Stromal cell of bone marrow (primary cell): ENCODE data around the gene DPH2.

Experiments
- DNase-seq: peaks from one replicate; pipeline ENCODE4 v3.0.0-alpha.2; 2012; ENCODE audit warnings: low read depth

The DPH2 gene

DNA sequence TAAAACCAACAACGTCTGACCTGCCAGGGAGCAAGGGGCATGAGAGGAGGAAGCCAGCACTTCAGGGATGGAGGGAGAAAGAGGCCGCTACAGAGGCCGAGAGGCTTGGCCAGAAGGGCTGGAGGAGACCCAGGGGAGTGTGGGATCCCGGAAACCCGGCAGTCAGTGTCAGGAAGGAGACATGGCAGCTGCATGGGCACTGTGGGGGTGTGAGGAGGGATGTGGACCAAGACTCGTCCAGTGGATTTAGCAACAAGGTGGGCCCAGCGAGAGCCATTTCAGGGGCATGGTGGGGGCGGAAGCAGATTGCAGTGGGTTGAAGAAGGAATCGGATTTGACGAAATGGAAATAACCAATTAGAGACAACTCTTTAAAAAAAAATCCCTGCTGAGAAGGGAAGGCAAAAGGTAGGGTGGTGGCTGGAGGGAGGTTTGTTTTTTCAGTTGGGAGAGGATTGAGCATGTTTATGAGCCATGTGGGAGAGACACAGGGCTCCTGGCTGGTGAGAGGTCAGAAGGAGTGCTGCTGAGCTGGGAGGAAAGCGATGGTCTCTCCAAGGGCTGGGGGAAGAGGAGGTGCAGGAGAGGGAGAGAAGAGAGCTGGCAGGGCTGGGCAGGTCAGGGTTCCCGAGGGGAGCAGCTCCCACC lies 13.6 kb downstream of the DPH2 start:
- DNase-seq: no peak

DNA sequence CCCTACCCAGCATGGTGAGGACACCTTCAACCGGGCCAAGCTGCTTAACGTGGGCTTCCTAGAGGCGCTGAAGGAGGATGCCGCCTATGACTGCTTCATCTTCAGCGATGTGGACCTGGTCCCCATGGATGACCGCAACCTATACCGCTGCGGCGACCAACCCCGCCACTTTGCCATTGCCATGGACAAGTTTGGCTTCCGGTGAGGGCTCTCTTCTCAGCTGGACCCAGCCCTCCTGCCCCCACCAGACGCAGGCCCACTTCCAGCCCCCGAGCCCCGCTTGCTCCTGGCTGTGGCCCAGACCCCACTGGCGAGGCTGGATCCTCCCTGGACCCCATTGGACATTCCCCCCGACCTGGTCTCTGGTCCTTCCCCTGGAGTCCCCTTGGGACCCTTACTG lies 15.0 kb downstream of the DPH2 start:
- no peak for DNase-seq

DNA sequence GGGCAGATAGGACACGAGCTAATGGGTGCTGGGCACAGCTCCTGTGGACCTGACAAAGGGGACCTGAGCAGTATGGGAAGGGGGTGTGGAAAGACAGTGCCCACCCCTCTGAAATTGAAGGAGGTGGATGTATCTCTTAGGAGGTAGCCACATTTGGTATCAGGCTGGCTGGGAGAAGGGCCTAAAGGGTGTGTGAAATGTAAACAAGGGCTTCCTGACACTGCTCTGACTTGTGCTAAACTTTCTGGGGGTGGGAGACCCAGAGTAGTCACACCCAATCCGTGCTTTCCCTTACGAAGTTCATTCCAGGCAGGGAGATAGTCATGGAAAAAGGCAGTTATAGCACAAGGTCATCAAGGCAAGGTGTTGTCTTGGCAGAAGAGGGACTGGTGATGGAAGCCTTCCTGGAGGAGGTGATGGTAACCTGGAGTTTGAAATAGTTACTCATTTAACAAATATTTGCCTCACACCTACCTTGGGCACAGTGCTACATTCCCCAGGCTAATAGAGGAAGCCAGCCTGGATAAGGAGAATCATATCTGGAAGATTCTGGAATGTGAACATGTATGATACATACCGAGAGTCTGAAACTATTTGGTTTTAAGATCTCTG lies 16.3 kb downstream of the DPH2 start:
- DNase-seq: no peak

DNA sequence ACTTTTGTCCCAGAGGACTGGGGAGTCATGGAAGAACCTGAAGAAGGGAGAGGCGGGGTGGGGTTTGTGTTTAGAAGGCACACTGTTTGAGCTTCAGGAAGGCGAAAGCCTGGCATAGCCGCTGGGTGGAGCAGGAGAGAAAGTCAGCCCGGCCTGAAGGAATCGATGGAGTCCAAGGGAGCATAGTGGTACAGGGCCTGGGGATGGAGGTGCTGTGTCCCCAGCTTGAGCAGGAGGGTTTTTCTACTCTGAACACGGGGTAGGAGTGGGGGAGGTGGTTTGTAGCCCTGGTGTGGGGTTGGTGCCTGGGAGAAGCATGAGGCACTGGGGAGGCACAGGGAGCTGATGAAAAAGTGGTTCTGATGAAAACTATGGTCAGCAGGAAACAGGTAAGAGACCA lies 16.9 kb downstream of the DPH2 start:
- no peak for DNase-seq

DNA sequence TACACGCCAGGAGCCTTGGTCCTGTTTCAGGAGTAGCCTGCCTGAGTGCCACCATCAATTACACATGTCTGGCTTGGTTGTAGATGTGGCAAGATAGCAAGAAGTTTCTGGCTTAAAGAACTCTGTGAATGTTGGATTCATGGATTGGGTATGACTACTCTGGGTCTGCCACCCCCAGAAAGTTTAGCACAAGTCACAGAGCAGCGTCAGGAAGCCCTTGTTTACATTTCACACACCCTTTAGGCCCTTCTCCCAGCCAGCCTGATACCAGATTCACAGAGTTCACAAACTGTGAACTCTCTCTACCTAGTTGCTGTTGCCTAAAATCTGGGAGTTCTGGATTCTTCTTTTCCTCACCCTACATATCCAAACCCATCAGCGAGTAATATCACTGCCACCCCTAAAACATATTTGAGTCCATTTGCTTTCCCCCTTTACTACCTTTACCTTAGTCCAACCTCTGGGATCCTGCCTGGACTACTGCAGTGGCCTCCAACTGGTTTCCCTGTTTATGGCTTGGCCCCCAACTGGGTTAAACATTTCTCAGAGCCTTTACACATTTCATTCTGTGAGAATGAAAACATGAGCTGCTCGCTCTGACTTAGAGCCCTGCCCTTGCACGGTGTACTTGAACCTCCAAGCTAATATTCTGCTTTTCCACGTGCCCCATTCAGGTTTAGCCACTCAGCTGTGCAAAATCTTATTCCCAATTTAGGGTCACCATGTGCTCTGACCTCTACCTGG lies 17.5 kb downstream of the DPH2 start:
- DNase-seq: no peak

DNA sequence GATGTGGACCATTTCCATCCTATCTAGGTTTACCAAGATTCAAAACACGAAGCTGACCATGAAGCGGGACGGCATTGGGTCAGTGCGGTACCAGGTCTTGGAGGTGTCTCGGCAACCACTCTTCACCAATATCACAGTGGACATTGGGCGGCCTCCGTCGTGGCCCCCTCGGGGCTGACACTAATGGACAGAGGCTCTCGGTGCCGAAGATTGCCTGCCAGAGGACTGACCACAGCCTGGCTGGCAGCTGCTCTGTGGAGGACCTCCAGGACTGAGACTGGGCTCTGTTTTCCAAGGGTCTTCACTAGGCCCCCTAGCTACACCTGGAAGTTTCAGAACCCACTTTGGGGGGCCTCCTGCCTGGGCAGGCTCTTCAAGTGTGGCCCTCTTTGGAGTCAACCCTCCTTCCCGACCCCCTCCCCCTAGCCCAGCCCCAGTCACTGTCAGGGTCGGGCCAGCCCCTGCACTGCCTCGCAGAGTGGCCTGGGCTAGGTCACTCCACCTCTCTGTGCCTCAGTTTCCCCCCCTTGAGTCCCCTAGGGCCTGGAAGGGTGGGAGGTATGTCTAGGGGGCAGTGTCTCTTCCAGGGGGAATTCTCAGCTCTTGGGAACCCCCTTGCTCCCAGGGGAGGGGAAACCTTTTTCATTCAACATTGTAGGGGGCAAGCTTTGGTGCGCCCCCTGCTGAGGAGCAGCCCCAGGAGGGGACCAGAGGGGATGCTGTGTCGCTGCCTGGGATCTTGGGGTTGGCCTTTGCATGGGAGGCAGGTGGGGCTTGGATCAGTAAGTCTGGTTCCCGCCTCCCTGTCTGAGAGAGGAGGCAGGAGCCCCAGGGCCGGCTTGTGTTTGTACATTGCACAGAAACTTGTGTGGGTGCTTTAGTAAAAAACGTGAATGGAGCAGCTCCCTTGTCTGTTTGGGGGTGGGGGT lies 20.7 kb downstream of the DPH2 start:
- DNase-seq: no peak

DNA sequence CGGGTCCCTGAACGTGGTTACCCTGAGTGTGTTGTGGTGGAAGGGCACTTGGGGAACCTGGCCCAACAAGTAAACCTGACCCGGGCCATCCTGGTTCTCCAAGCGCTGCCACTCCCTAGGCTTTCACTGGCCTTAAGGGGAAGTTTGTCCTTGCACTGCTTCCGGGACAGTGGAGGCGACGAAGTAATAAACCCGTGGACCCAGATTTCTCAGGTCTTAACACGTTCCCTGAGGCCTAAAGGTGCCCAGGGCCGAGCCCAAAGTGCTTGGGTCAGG lies 21.3 kb downstream of the DPH2 start:
- DNase-seq: no peak

DNA sequence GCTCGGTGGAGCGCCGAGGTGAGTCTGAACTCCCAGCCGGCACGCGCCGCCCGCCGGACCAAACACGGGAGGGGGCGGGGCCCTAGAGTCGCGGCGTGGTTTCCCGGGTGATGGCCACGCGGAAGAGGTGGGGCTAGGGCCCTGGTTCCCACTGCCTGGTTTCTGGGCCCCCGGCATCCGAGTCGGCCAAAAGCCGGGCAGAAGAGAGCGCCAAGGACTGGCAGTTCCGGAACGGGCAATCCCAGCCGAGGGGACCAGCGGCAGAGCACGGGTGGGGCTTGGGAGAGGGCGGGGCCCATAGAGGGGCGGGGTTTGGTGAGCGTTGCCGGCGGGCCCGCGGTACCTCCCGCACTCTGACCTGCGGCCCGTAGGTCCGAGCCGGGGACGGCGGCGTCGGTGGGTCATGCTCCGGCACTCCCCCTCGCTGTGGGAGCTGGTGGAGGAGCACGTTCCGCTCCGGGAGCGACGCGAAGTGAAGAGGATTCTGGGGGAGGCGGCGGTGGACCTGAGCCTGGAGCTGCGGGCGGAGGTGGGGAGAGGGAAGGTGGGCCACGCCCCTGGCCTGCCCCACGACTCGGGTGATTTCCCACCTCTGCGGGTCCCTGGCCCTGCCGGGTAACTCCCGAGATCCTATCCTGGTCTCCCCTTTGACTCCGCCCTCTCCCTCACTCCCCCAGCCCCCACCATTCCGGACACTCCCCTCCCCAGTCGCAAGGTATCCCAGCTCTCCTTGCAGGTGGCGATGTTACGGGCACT lies 21.8 kb downstream of the DPH2 start, which contains the start of gene CCDC24:
CCDC24 (plus strand) TSS at position 124 of the 756 bp plus-strand sequence; CDS start at position 404, 280 bp downstream.
- peak; percentile 71 for DNase-seq

DNA sequence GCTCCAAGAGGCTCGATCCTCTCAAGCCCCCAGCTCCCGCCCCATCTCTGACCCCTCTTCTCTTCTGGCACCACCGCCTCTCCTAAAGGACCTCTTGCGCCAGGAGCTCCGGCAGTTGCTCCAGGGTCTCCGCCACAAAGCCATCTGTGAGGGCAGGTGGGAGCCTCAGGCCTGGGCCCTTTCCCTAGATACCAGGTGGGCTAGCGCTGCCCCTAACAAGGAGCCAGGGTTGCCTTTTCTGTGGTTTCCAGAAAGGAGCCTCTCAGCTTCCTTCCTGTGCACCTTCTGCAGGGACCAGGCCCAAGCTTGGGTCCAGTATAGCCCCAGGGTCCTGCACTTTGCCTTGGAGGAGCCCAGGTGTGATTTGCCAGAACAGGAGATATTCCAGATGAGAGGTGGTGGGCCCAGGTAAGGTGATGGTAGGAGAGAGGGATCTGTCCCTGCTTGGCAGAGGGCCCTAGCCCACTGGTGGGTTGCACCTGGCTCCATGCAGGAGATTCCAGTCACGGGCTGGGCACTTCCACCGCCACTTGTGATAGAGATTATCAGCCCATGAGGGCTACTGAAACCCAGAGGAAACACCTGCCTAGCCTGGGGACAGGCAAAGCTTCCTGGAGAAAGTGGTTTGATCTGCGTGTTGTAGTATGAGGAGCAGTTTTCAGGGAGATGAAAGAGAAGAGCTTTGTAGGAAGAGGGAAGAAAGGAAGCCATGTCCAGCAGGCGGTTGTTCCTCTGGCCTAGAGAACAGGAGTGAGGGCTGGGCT lies 22.6 kb downstream of the DPH2 start:
- DNase-seq: no peak

DNA sequence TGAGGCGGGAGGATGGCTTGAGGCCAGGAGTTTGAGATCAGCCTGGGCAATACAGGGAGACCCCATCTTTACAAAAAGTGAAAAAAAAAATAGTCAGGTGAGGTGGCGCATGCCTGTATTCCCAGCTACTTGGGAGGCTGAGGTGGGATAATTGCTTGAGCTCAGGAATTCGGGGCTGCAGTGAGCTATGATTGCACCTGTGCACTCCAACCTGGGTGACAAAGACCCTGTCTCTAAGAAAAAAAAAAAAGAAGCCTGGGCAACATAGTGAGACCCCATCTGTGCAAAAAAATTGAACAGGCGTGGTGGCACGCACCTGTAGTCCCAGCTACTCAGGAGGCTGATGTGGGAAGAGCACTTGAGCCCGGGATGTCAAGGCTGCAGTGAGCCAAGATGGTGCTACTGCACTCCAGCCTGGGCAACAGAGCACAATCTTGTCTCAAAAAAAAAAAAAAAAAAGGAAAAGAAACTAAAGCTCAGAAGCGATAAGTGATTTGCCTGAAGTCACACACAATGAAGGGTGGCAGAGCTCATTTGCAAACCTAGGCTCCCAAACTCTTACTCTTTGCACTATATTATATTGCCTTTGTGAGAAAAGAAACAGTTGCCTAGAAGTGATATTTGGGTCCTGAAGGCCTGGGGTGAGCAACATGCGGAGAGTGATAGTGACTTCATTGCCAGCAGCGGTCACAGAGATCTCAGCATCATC lies 23.6 kb downstream of the DPH2 start:
- DNase-seq: no peak

DNA sequence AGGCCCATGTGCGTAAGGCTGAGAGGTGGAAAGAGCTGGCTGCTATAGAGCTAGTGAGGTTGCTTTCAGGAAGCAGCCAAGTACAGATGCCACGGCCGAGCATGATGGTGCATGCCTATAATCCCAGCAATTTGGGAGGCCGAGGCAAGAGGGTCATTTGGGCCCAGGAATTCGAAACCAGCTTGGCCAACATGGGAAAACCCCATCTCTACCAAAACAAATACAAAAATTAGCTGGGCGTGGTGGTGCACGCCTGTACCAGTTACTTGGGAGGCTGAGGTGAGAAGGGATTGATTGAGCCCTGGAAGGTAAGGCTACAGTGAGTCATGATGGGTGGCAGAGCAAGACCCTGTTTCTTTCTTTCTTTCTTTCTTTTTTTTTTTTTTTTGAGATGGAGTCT lies 24.3 kb downstream of the DPH2 start:
- DNase-seq: no peak

DNA sequence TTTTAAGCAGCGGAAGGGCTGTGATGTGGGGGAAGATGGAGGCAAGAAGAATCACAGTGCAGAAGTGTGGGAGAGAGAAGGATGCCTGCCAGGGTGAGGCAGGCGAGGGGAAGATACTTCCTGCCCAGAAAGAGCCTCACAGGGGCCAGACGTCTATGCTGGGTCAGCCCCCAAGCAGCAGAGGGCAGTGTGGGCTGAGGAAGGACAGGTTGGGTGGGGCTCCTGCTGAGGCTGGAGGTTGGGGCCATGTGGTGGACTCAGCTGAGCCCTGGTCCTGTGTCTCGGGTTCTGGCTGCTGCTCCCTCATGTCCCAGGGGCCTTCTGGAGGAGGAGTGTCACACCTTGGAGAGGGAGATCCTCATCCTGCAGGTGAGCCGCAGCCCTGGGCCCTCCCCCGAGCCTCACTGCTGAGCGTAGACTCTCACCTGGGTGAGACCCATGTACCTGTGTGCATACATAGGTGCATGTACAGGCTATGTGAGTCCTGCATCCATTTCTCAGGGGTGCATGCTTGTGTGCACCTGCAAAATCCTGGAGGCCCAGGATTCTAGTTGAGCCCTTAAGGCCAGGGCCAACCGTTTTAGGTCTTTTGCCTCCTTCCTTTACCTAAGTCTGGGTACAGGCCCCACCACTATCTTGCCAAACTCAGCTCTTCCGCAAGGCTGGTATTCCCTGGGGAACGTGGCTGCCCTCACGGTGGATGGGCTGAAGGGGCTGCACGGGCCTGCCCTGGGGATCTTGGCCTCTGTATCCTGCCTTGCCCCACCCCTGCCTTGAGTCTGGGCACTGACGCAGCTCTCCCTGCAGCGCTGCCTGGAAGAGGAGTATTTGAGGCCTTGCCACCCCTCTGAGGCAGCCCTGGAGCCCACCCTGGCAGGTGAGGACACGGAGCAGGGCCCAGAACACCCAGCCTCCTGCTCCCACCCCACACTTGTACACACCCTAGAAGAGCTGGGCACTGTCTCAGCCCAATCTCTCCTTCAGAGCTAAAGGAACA lies 25.3 kb downstream of the DPH2 start:
- no peak for DNase-seq

DNA sequence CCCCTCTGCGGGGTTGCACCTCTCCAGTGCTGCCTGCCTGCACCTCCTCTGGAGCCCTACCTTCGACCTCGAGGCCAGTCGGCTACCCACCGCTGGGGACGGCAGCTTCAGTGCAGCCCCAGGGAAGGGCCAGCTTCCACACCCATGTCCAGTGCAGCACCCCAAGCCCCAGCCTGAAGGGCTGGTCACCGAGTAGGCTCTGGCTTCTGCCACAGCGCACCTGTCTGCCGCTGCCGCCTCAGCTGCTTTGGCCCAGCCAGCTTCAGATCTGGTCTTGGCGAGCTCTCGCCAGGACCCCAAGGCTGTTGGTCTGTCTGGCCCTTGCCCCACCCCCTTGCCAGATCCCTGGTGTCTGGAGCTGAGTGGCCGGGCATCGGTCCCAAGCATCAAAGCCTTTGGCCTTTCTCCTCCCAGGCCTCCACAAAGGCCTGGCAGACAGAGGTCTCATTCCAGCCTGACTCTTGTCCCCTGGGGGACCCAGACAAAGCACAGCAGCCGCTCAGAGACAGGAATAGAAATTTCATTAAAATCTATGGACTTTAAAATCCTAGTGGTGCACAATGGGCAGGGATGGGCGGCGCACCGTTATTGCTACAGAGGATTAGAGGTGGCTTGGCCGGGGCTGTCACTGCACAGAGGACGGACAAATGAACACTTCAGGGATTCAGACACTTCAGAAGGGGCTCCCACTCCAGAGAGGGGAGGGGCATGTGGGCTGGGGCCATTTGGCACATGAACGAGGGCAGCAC lies 26.3 kb downstream of the DPH2 start:
- no peak for DNase-seq

DNA sequence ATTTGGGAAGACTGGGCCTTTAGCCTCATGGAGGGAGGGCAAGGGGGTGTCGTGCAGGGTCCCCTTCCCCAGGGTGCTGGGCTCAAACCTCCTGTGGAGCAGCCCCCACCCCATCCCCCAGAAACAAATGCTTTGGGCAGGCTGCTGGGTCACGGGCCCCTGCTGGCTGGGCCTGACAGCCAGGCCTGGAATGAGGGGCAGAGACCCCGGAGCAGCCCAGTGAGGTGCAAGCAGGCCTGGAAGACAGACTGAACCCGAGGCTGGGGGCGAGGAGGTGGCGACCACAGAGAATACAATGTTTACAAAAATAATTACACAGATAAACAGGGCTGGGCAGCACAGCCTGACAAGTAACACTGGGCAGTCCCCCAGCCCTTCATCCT lies 26.9 kb downstream of the DPH2 start:
- no peak for DNase-seq

DNA sequence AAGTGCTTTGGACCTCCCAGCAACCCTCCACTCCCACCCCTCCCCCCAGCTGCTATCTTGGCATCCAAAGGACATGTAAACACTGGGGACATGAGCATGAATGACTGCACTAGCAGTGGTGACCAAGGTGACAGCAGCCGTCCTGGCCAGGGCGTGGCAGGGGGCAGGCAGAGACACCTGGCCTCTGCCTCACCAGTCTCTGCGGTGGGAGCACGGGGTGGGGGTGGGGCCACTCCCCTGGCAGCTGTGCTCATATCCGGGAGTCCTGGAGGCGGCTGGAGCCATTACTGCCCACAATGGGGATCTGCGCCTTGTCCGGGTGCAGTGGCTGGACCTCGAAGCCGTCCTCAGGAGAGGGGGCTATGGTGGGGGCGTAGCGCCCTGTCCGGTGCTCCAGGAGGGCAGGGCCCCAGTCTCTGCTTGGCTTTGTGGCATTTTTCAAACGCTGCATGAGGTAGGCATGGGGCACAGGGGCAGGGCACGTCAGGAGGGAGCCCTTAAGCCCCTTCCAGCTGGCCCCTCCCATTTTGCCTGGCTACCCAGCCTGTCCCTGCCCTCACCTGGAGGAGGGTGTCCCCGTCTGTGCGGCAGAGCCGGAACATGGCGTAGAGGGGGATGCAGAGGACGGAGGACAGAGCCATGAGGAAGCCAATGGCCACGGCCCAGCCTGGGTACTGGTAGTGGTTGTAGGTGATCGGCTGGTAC lies 27.6 kb downstream of the DPH2 start:
- DNase-seq: no peak

DNA sequence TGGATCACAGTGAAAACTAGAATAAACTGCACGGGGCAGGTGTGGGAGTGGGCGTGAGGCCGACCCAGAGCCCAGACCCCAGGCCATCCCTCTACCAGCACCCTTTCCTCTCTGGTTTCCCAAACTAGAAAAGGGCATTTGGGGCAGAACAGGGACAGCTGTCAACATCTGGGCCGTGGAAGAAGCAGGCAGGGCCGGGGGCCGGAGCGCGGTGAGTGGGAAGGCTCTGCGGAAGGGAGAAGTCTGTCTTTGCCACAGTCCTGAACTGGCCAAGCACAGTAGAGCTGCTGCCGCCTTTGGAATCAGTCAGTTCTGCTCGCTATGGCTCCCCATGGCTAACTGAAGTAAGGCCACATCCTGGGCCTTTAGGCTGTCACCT lies 28.2 kb downstream of the DPH2 start:
- no peak for DNase-seq

DNA sequence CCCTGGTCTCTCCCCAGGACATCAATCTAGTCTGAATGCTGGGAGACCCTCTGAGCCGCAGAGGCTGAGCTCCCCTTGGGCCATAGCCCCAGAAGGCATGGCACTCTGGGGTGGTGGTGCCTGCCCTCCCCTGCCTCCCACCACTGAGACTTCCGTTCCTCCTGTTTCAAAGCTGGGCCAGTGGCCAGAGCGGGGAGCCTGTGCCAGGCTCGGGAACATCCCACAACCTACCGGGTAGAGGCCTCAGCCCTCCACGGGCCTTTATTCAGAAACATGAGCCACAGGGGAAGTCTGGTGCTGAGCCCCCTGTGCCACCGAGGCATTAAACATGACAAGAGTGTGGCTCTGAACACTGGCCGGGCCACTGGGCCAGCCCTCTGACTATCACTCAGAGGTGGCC lies 29.6 kb downstream of the DPH2 start:
- DNase-seq: no peak

DNA sequence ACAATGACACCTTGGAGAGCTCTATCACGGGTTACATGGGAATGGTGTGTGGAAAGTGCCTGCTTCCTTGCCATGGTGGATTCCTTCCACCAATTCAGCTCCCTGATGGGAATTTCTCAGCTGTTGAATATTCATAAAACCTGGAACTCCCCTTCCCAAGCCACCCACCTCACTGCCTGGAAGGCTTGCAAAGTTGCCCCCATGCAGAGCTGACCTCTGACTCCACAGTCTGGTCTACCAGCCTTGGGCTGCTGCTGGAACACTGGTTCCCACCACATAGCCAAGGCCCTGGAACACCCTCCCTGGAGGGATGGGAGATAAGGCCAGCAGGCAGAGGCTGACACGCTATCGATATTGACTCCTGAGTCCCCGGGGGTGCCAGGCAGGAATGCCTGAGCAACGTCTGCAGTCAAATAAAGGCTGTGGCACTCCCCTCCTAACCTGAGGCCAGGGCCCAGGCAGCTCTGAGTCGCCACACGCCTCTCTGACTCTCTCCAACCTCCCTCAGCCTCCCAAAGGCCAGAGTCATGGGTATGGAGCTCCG lies 30.4 kb downstream of the DPH2 start:
- no peak for DNase-seq
